Right lobe of liver (tissue), 4 donors: ENCODE results near the gene UNKL.

ENCODE experiments used
- CTCF ChIP-seq, 4 donors: fragments of 200-600 bp in 3 of 4; fragments of 450-650 bp in 1 of 4; IDR thresholded peaks; one replicate each; pipeline versions ENCODE4 v1.5.1 to v1.8.0; 2016 to 2022; ENCODE audit warnings: antibody characterized with exemption in 4 of 4, mild to moderate bottlenecking in 2 of 4
- POLR2A ChIP-seq: fragments of 450-650 bp; IDR thresholded peaks from one replicate; pipeline ENCODE4 v1.6.1; 2017; ENCODE audit warnings: antibody characterized with exemption, mild to moderate bottlenecking
- donor health status: DM: no; HTN: no; CAD: no.
- donor health status: DM: no; HTN: no; CAD: no.
- donor health status: DM: no; HTN: yes; CAD: no.

GRCh38 chr16:1429012-1429411 lies 14.5 kb upstream of the UNKL start:
- TF ChIP-seq POLR2A = no peak
- no peak for TF ChIP-seq CTCF (IDR thresholded peaks at IDR 0.05)
